Measurements from ENCODE around the gene CD74.

- TF ChIP-seq POLR2A (IDR thresholded peaks at IDR 0.05) (no peak), CTCF (IDR thresholded peaks at IDR 0.05) (no peak)
These were observed 38.9 kb upstream of the CD74 start for GRCh38 chr5:150451594-150451993.

Measured in uterus (tissue), 2 donors.